Pancreas (tissue), 10 donors: ENCODE measurements around the gene AMIGO3. TPM values are rescaled to one million over a fixed set of nuclear protein-coding genes. Genes with fewer than 3 reads are reported as not detected.
A peak's percentile ranks its signal among the peaks of the same experiment; 100 is the strongest.
"Not testable (repeated sequence)": the region's sequence is repeated elsewhere in the genome, so short reads cannot be mapped to it uniquely, and the experiment has no call there.

Source experiments
- ATAC-seq, 4 donors: fragments of 200-7000 bp; cut with Tn5 transposase; one replicate each; pipeline versions ENCODE4 v1.8.0 to v1.9.1; 2020; ENCODE audit warnings: mild to moderate bottlenecking in 4 of 4, moderate library complexity in 4 of 4
- DNase-seq, 6 donors: peaks; one replicate each; pipeline ENCODE4 v3.0.0-alpha.2; 2020
- FAIRE-seq: peaks from 2 replicates; lab custom pipeline; 2012; peaks lifted over from hg19 to GRCh38; lab: Jason Lieb, UNC
- H3K27ac ChIP-seq, 4 donors: fragments of 200-600 bp; sonication (generic); 1 replicate in 3 of 4; 2 replicates in 1 of 4; pipeline versions ENCODE4 v1.5.0 to v1.8.0; 2020
- H3K27me3 ChIP-seq, 4 donors: fragments of 200-600 bp; one replicate each; pipeline ENCODE4 v1.8.0; 2021
- H3K36me3 ChIP-seq, 3 donors: fragments of 200-600 bp; sonication (generic) in 1 of 3; one replicate each; pipeline versions ENCODE4 v1.5.0 to v1.8.0; 2020 to 2021
- H3K4me1 ChIP-seq, 3 donors: fragments of 200-600 bp; one replicate each; pipeline ENCODE4 v1.8.0; 2021
- H3K4me3 ChIP-seq, 4 donors: fragments of 200-600 bp; sonication (generic) in 2 of 4; one replicate each; pipeline versions ENCODE4 v1.5.0 to v1.8.0; 2020 to 2021
- H3K9me3 ChIP-seq, 4 donors: fragments of 200-600 bp; one replicate each; pipeline ENCODE4 v1.8.0; 2021
- CTCF ChIP-seq, 4 donors: fragments of 200-600 bp; sonication (generic) in 3 of 4; IDR thresholded peaks; one replicate each; pipeline versions ENCODE4 v1.5.0 to v1.8.0; 2021; ENCODE audit warnings: antibody characterized with exemption in 4 of 4
- WGBS, 2 donors: extraction: QIAGEN DNeasy Blood & Tissue Kit; methylation state at CpG; one replicate each; pipeline ENCODE4 v1.1.7; 2013; 5-methylcytosine and 5-hydroxymethylcytosine counted together
- intact Hi-C, 3 donors: fragments of 100-400 bp; cut with DNase I; formaldehyde crosslinking; loops; one replicate each; pipeline versions ENCODE4 v1.11.1 to v1.14.2; 2022
- polyA plus RNA-seq, 2 donors: library from polyadenylated mRNA; stranded (reverse); fragments of 200-250 nt; gene quantifications; one replicate each; pipeline ENCODE4 v1.2.3, GENCODE V29; 2013
- total RNA-seq, 6 donors: library from RNA; stranded (reverse); fragmentation: NEBNext Ultra II Directional in 4 of 6; extraction: Animal tissue kit (Norgen Biotek cat#: 25700) in 4 of 6; gene quantifications; one replicate each; pipeline versions ENCODE4 v1.2.1 to v1.2.4, GENCODE V29; 2021 to 2023
- donor health status: healthy with polysubstance abuse.
- donor health status: DM: no; HTN: no; CAD: no; lungs with moderate emphysema.
- donor health status: DM: no; HTN: no; CAD: no.
- donor health status: control.
- donor health status: control.
- donor health status: Bipolar disorder and iron deficiency.
- donor health status: DM: yes; HTN: yes; CAD: no.
- donor health status: DM: no; HTN: no; CAD: no.
- donor health status: DM: no; HTN: no; CAD: no.
- donor health status: DM: yes; HTN: yes; CAD: no.

Gene AMIGO3
- total and polyA plus RNA-seq, 8 donors: 3.9 to 4.0 TPM; not detected in 6

- H3K4me1 ChIP-seq, H3K27me3 ChIP-seq, intact Hi-C loops, H3K9me3 ChIP-seq, H3K27ac ChIP-seq, FAIRE-seq, ATAC-seq, H3K4me3 ChIP-seq: not testable (repeated sequence)
- H3K36me3 ChIP-seq: peaks cover 4 to 20% (median 8%) of the 10 kb centered on the region in 3 donors
- 91 to 94% methylated on average over 2 of the region's 2 CpGs for WGBS, 2 donors
- DNase-seq: peak in 1 of 6 donors; percentile 37
Measured at GRCh38 chr3:49684453-49684852, 35.0 kb downstream of the AMIGO3 start.

- Histone ChIP-seq H3K9me3 (no peaks in the 10 kb centered on the region), H3K4me3 (no peak overlapping the region), H3K27me3 (no peaks in the 10 kb centered on the region), H3K4me1 (no peaks in the 10 kb centered on the region), H3K36me3 (peaks cover 4 to 30% (median 18%) of the 10 kb centered on the region in 3 donors), H3K27ac (no peak overlapping the region)
- no peak for DNase-seq
- TF ChIP-seq CTCF (IDR thresholded peaks at IDR 0.05): no peak
- no peak for FAIRE-seq
- intact Hi-C loops: no loop called here
- no peak for ATAC-seq
- WGBS, 2 donors: 88 to 90% methylated on average over 6 of the region's 6 CpGs
Measured at GRCh38 chr3:49683162-49683561, 36.3 kb downstream of the AMIGO3 start.

- H3K36me3 ChIP-seq: peaks cover 4 to 31% (median 18%) of the 10 kb centered on the region in 3 donors
- no peak for DNase-seq
- H3K9me3 ChIP-seq: no peaks in the 10 kb centered on the region
- no peak for FAIRE-seq
- no peak overlapping the region for H3K4me3 ChIP-seq
- 82 to 88% methylated on average over 4 of the region's 4 CpGs for WGBS, 2 donors
- no peak for ATAC-seq
- H3K4me1 ChIP-seq: no peaks in the 10 kb centered on the region
- intact Hi-C loops: no loop called here
- H3K27me3 ChIP-seq: no peaks in the 10 kb centered on the region
- H3K27ac ChIP-seq: no peak overlapping the region
- no peak for TF ChIP-seq CTCF (IDR thresholded peaks at IDR 0.05)
Measured at GRCh38 chr3:49681543-49681942, 37.9 kb downstream of the AMIGO3 start.

- Histone ChIP-seq H3K4me3 (no peak overlapping the region), H3K36me3 (peaks cover 4 to 35% (median 18%) of the 10 kb centered on the region in 3 donors)
- no peak for ATAC-seq
Measured at GRCh38 chr3:49681232-49681522, 38.3 kb downstream of the AMIGO3 start.

GRCh38 chr3:49680493-49681231 is 38.8 kb downstream of the AMIGO3 start:
- Histone ChIP-seq H3K36me3 (peaks cover 4 to 37% (median 18%) of the 10 kb centered on the region in 3 donors), H3K4me3 (no peak overlapping the region), H3K4me1 (no peaks in the 10 kb centered on the region), H3K27ac (no peak overlapping the region), H3K27me3 (no peaks in the 10 kb centered on the region), H3K9me3 (no peaks in the 10 kb centered on the region)
- intact Hi-C loops: no loop called here
- ATAC-seq (no peak), FAIRE-seq (no peak), DNase-seq (no peak)
- TF ChIP-seq CTCF (IDR thresholded peaks at IDR 0.05): no peak
- WGBS, 2 donors: 89 to 95% methylated on average over 7 of the region's 7 CpGs

More at GRCh38 chr3:49681232-49681522, 38.3 kb downstream of the AMIGO3 start:
- FAIRE-seq (no peak), DNase-seq (no peak)
- Histone ChIP-seq H3K9me3 (no peaks in the 10 kb centered on the region), H3K27me3 (no peaks in the 10 kb centered on the region), H3K27ac (no peak overlapping the region), H3K4me1 (no peaks in the 10 kb centered on the region)
- intact Hi-C loops: no loop called here
- no peak for TF ChIP-seq CTCF (IDR thresholded peaks at IDR 0.05)
- 96 to 99% methylated on average over 2 of the region's 2 CpGs for WGBS, 2 donors
